GM12878 (cell line): Measurements from ENCODE around the gene SPACA5. TPM values are rescaled to one million over a fixed set of nuclear protein-coding genes. Genes with fewer than 3 reads are reported as not detected.

Source experiments
- ATAC-seq: fragments of 200-7000 bp; cut with Tn5 transposase; 3 replicates; pipeline ENCODE4 v1.9.1; 2020; ENCODE audit warnings: mild to moderate bottlenecking, moderate library complexity
- BruUV-seq: library from RNA; stranded (reverse); fragments of 400-500 nt; replicated peaks from 2 replicates; lab custom pipeline; 2021; lab: Mats Ljungman, UMichigan
- CTCF ChIA-PET: fragments of 300-600 bp; sonication (Branson Sonifier 250); formaldehyde crosslinking; extraction: SDS; loops from one replicate; lab custom pipeline; 2021; ENCODE audit warnings: inconsistent platforms; lab: Yijun Ruan, JAX
- POLR2A ChIA-PET: fragments of 350-600 bp; formaldehyde crosslinking; extraction: SDS; loops from one replicate; lab custom pipeline; 2021; ENCODE audit warnings: inconsistent platforms; lab: Charles Lee
- RAD21 ChIA-PET: fragments of 300-600 bp; sonication (Branson Sonifier 250); formaldehyde crosslinking; loops from one replicate; lab custom pipeline; 2023; ENCODE audit warnings: antibody characterized with exemption; ENCODE audit not compliant: unreplicated experiment; lab: Charles Lee
- SMC1A ChIA-PET: fragments of 300-600 bp; sonication (Branson Sonifier 250); formaldehyde crosslinking; loops from one replicate; lab custom pipeline; 2023; ENCODE audit not compliant: unreplicated experiment, uncharacterized antibody; lab: Charles Lee
- DNase-seq: peaks from one replicate; pipeline ENCODE4 v3.0.0-alpha.2; 2011; ENCODE audit warnings: low read depth, low spot score
- FAIRE-seq: peaks from 3 replicates; lab custom pipeline; 2011; peaks lifted over from hg19 to GRCh38; lab: Jason Lieb, UNC
- H2AFZ ChIP-seq: 2 replicates; pipeline ENCODE4 v1.6.0; 2011; ENCODE audit warnings: low read depth, low read length, control low read depth; ENCODE audit not compliant: control insufficient read depth
- H3K27ac ChIP-seq: 2 replicates; pipeline ENCODE4 v1.5.1; 2011; ENCODE audit warnings: control low read depth; ENCODE audit not compliant: control insufficient read depth, insufficient read depth
- H3K27me3 ChIP-seq, 2 experiments: replicated peaks in 1 of 2; 2 replicates each; pipeline versions ENCODE4 v1.6.0 to v1.6.1; 2011; ENCODE audit warnings: low read length in 1 of 2; ENCODE audit not compliant: control insufficient read depth in 2 of 2, insufficient read depth in 2 of 2
- H3K36me3 ChIP-seq, 2 experiments: 2 replicates each; pipeline ENCODE4 v1.5.1; 2011; ENCODE audit warnings: low read length in 1 of 2; ENCODE audit not compliant: control insufficient read depth in 2 of 2, insufficient read depth in 2 of 2
- H3K4me1 ChIP-seq: 2 replicates; pipeline ENCODE4 v1.6.1; 2011; ENCODE audit warnings: mild to moderate bottlenecking, low read length, moderate library complexity, mixed read lengths; ENCODE audit not compliant: control insufficient read depth, insufficient read depth
- H3K4me2 ChIP-seq: 2 replicates; pipeline ENCODE4 v1.6.0; 2011; ENCODE audit warnings: control low read depth; ENCODE audit not compliant: control insufficient read depth, insufficient read depth
- H3K4me3 ChIP-seq: fragments of 200-600 bp; sonication (generic); 2 replicates; pipeline ENCODE4 v1.5.1; 2016
- H3K79me2 ChIP-seq: 2 replicates; pipeline ENCODE4 v1.6.0; 2011; ENCODE audit warnings: low read length; ENCODE audit not compliant: control insufficient read depth, insufficient read depth
- H3K9ac ChIP-seq: 2 replicates; pipeline ENCODE4 v1.8.0; 2011; ENCODE audit warnings: low read length, control low read depth, mixed read lengths; ENCODE audit not compliant: control insufficient read depth, insufficient read depth
- H3K9me3 ChIP-seq: replicated peaks from 3 replicates; pipeline ENCODE4 v1.5.1; 2011; ENCODE audit warnings: mild to moderate bottlenecking, low read length; ENCODE audit not compliant: control insufficient read depth, insufficient read depth
- H4K20me1 ChIP-seq: 2 replicates; pipeline ENCODE4 v1.6.0; 2011; ENCODE audit not compliant: control insufficient read depth, insufficient read depth
- BACH1 ChIP-seq: fragments of 450-650 bp; IDR thresholded peaks from 2 replicates; pipeline ENCODE4 v1.6.1; 2017; ENCODE audit warnings: mild to moderate bottlenecking, borderline replicate concordance
- BCL11A ChIP-seq: IDR thresholded peaks from 2 replicates; pipeline ENCODE4 v1.6.1; 2011; ENCODE audit warnings: low read depth, low read length
- CHD4 ChIP-seq: fragments of 200-600 bp; sonication (generic); IDR thresholded peaks from 2 replicates; pipeline ENCODE4 v1.6.1; 2016; ENCODE audit warnings: mild to moderate bottlenecking
- EED ChIP-seq: sonication (generic); IDR thresholded peaks from 2 replicates; pipeline ENCODE4 v1.6.1; 2016; ENCODE audit warnings: antibody characterized with exemption, low read depth
- FOXK2 ChIP-seq: fragments of 450-650 bp; IDR thresholded peaks from 2 replicates; pipeline ENCODE4 v1.6.1; 2017; ENCODE audit warnings: mild to moderate bottlenecking, moderate library complexity
- HDAC6 ChIP-seq: fragments of 200-600 bp; sonication (generic); IDR thresholded peaks from one replicate; pipeline ENCODE4 v1.8.0; 2017; ENCODE audit warnings: antibody characterized with exemption; ENCODE audit not compliant: unreplicated experiment
- JUND ChIP-seq: IDR thresholded peaks from 2 replicates; pipeline ENCODE4 v1.6.1; 2012; ENCODE audit warnings: low read depth, mild to moderate bottlenecking, low read length, improper control_type of control experiment, moderate library complexity
- POU2F2 ChIP-seq: IDR thresholded peaks from 3 replicates; pipeline ENCODE4 v1.6.1; 2011; ENCODE audit warnings: low read depth, mild to moderate bottlenecking, low read length, borderline replicate concordance
- RAD51 ChIP-seq: fragments of 450-650 bp; IDR thresholded peaks from 2 replicates; pipeline ENCODE4 v1.6.1; 2016; ENCODE audit warnings: moderate library complexity, mild to moderate bottlenecking, inconsistent platforms
- RELB ChIP-seq: fragments of 450-650 bp; IDR thresholded peaks from 2 replicates; pipeline ENCODE4 v1.6.1; 2017; ENCODE audit warnings: low read depth, mild to moderate bottlenecking, moderate library complexity
- SMC3 ChIP-seq: IDR thresholded peaks from 2 replicates; pipeline ENCODE4 v1.6.1; 2011; ENCODE audit warnings: low read length, improper control_type of control experiment, borderline replicate concordance
- SREBF2 ChIP-seq: IDR thresholded peaks from 2 replicates; pipeline ENCODE4 v1.6.1; 2012; ENCODE audit warnings: mild to moderate bottlenecking, low read length
- TAF1 ChIP-seq: IDR thresholded peaks from 2 replicates; pipeline ENCODE4 v1.6.1; 2011; ENCODE audit warnings: mild to moderate bottlenecking, low read depth, low read length, borderline replicate concordance
- TARDBP ChIP-seq: IDR thresholded peaks from 2 replicates; pipeline ENCODE4 v1.6.1; 2016; ENCODE audit warnings: borderline replicate concordance
- ZNF24 ChIP-seq: fragments of 450-650 bp; IDR thresholded peaks from 2 replicates; pipeline ENCODE4 v1.6.1; 2017; ENCODE audit warnings: antibody characterized with exemption, mild to moderate bottlenecking
- ZZZ3 ChIP-seq: IDR thresholded peaks from 2 replicates; pipeline ENCODE4 v1.6.1; 2011; ENCODE audit warnings: low read depth; ENCODE audit not compliant: control insufficient read depth, insufficient read length
- WGBS: methylation state at CpG from one replicate; pipeline ENCODE4 v1.1.6; 2016; ENCODE audit warnings: low lambda C conversion rate; ENCODE audit not compliant: insufficient replicate concordance, insufficient coverage; ENCODE audit errors: missing lambda C conversion rate; 5-methylcytosine and 5-hydroxymethylcytosine counted together
- in situ Hi-C: fragments of 300-500 bp; cut with MboI; formaldehyde crosslinking; loops from 9 replicates; pipeline ENCODE4 v1.14.3; 2018; ENCODE audit warnings: mixed read lengths
- intact Hi-C: fragments of 100-400 bp; cut with micrococcal nuclease; formaldehyde crosslinking; loops from one replicate; pipeline ENCODE4 v1.14.2; 2022; ENCODE audit not compliant: unreplicated experiment
- polyA plus RNA-seq, 11 experiments: library from polyadenylated mRNA; depleted of rRNA in 4 of 11; unstranded in 6 of 11; stranded (reverse) in 5 of 11; fragments of >200 nt; fragmentation: Nextera tagmentation in 4 of 11; fragmentation: Illumina TruSeq in 1 of 11; extraction: Ambion mirVana in 4 of 11; extraction: Trizol in 1 of 11; gene quantifications; 1 replicate in 1 of 11; 2 replicates in 10 of 11; pipeline versions ENCODE4 v1.2.1 to v1.2.3, GENCODE V29; 2011 to 2016; ENCODE audit warnings: inconsistent platforms in 2 of 11, missing spikeins in 2 of 11, low read depth in 1 of 11
- total RNA-seq, 4 experiments: library from RNA; depleted of rRNA in 3 of 4; stranded (reverse); fragments of >200 nt in 3 of 4; fragmentation: Illumina TruSeq in 1 of 4; extraction: Trizol in 1 of 4; gene quantifications; 2 replicates each; pipeline versions ENCODE4 v1.2.1 to v1.2.3, GENCODE V29; 2013 to 2021
- TF ChIP-seq, protein P1 (sequence below): fragments of 450-650 bp; formaldehyde crosslinking; IDR thresholded peaks from 2 replicates; pipeline ENCODE4 v1.5.0; 2022; ENCODE audit warnings: mild to moderate bottlenecking, missing genetic modification characterization
- TF ChIP-seq, protein P2 (sequence below): fragments of 450-650 bp; conservative IDR thresholded peaks from 2 replicates; pipeline ENCODE4 v1.6.1; 2017; ENCODE audit warnings: mild to moderate bottlenecking, moderate library complexity

Gene SPACA5
- total and polyA plus RNA-seq, 10 of the 15 experiments (the other 5 are each of a cell fraction or from before 2014, with no cell fraction given): 0.18 to 0.97 (median 0.25) TPM; not detected in 4

DNA sequence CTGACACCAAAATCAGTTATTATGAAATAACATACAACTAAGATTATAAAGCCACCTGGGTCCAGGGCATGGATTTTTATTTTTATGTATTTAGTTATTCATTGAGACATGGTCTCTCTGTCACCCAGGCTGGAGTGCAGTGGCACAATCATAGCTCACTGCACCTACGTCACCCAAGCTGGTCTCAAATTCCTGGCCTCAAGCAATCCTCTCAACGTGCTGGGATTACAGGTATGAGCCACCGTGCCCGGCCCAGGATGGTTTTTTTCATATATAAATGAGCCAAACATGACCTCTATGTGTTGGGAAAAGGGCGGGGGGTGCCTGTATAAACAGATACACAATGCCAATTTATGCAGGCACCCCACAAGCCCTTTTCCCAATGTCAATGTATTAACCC, 40.1 kb downstream of the SPACA5 start:
- no peak for FAIRE-seq
- H3K9me3 ChIP-seq: no peaks in the 10 kb centered on the region
- POLR2A ChIA-PET: no interaction called here

More for the DNA sequence above, 40.1 kb downstream of the SPACA5 start:
- no TSS peak for BruUV-seq
- CTCF ChIA-PET: interaction anchor here (1.0 kb wide), 1 partner anchor 12 kb away, joined by 3 read pairs; no protein-coding TSS in a partner anchor
- no peaks in the 10 kb centered on the region for H4K20me1 ChIP-seq
- no peak overlapping the region for H3K27ac ChIP-seq
- H2AFZ ChIP-seq: no peak overlapping the region
- TF ChIP-seq CHD4: no peak
- no peak for TF ChIP-seq RAD51
- TF ChIP-seq TARDBP: no peak
- TF ChIP-seq ZZZ3: no peak
- TF ChIP-seq ZNF24: no peak
- TF ChIP-seq SMC3: no peak
- no peak for TF ChIP-seq BACH1
- no peak for TF ChIP-seq BCL11A
- no peak for TF ChIP-seq HDAC6
- TF ChIP-seq, protein P1, sequence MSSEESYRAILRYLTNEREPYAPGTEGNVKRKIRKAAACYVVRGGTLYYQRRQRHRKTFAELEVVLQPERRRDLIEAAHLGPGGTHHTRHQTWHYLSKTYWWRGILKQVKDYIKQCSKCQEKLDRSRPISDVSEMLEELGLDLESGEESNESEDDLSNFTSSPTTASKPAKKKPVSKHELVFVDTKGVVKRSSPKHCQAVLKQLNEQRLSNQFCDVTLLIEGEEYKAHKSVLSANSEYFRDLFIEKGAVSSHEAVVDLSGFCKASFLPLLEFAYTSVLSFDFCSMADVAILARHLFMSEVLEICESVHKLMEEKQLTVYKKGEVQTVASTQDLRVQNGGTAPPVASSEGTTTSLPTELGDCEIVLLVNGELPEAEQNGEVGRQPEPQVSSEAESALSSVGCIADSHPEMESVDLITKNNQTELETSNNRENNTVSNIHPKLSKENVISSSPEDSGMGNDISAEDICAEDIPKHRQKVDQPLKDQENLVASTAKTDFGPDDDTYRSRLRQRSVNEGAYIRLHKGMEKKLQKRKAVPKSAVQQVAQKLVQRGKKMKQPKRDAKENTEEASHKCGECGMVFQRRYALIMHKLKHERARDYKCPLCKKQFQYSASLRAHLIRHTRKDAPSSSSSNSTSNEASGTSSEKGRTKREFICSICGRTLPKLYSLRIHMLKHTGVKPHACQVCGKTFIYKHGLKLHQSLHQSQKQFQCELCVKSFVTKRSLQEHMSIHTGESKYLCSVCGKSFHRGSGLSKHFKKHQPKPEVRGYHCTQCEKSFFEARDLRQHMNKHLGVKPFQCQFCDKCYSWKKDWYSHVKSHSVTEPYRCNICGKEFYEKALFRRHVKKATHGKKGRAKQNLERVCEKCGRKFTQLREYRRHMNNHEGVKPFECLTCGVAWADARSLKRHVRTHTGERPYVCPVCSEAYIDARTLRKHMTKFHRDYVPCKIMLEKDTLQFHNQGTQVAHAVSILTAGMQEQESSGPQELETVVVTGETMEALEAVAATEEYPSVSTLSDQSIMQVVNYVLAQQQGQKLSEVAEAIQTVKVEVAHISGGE (CRISPR knock-in tag): no peak
- TF ChIP-seq JUND: no peak
- TF ChIP-seq, protein P2, sequence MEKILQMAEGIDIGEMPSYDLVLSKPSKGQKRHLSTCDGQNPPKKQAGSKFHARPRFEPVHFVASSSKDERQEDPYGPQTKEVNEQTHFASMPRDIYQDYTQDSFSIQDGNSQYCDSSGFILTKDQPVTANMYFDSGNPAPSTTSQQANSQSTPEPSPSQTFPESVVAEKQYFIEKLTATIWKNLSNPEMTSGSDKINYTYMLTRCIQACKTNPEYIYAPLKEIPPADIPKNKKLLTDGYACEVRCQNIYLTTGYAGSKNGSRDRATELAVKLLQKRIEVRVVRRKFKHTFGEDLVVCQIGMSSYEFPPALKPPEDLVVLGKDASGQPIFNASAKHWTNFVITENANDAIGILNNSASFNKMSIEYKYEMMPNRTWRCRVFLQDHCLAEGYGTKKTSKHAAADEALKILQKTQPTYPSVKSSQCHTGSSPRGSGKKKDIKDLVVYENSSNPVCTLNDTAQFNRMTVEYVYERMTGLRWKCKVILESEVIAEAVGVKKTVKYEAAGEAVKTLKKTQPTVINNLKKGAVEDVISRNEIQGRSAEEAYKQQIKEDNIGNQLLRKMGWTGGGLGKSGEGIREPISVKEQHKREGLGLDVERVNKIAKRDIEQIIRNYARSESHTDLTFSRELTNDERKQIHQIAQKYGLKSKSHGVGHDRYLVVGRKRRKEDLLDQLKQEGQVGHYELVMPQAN: no peak
- no peak for TF ChIP-seq POU2F2
- no peak for TF ChIP-seq TAF1
- no peak for TF ChIP-seq FOXK2
- TF ChIP-seq RELB: no peak
- no peak for TF ChIP-seq SREBF2
- TF ChIP-seq EED: no peak
- 55% methylated on average over 5 of the region's 5 CpGs for WGBS
- intact Hi-C loops (no loop called here), in situ Hi-C loops (no loop called here)
- RAD21 ChIA-PET: no interaction called here
- H3K79me2 ChIP-seq: no peaks in the 10 kb centered on the region
- H3K36me3 ChIP-seq: no peaks in the 10 kb centered on the region
- no peaks in the 10 kb centered on the region for H3K4me1 ChIP-seq
- no peak for ATAC-seq
- H3K27me3 ChIP-seq: no peaks in the 10 kb centered on the region
- SMC1A ChIA-PET: no interaction called here
- H3K4me2 ChIP-seq: no peak overlapping the region
- no peak overlapping the region for H3K9ac ChIP-seq
- DNase-seq: no peak
- no peak overlapping the region for H3K4me3 ChIP-seq
